ENCODE data around the gene ZNRD2.

GRCh38 chr11:65621460-65621859, 51.2 kb downstream of the ZNRD2 start:
- TF ChIP-seq CTCF (IDR thresholded peaks at IDR 0.05; ENCODE audit: low read length), result no peak
- no peak for TF ChIP-seq EZH2 (optimal IDR thresholded peaks at IDR 0.05; ENCODE audit: low read depth, low read length)
